DOHH2 (cell line): ENCODE data around the gene MYO1G.
"Not testable (repeated sequence)": the region's sequence is repeated elsewhere in the genome, so short reads cannot be mapped to it uniquely, and the experiment has no call there.

ENCODE experiments used
- H3F3A ChIP-seq: fragments of 200-600 bp; sonication (generic), shearing (Covaris generic); 2 replicates; pipeline ENCODE4 v1.6.0; 2016; ENCODE audit warnings: antibody characterized with exemption, mild to moderate bottlenecking; ENCODE audit not compliant: control insufficient read depth, insufficient read depth
- H3K27ac ChIP-seq: fragments of 200-600 bp; sonication (generic); 2 replicates; pipeline ENCODE4 v1.5.1; 2014; ENCODE audit warnings: low read depth, mild to moderate bottlenecking, low read length, moderate library complexity
- H3K27me3 ChIP-seq: fragments of 200-600 bp; sonication (generic); 2 replicates; pipeline ENCODE4 v1.6.1; 2014; ENCODE audit warnings: mild to moderate bottlenecking, low read length, mixed read lengths; ENCODE audit not compliant: control insufficient read depth
- H3K36me3 ChIP-seq: fragments of 200-600 bp; sonication (generic); 2 replicates; pipeline ENCODE4 v1.6.1; 2014; ENCODE audit warnings: mild to moderate bottlenecking, low read length, moderate library complexity, mixed read lengths; ENCODE audit not compliant: control insufficient read depth
- H3K4me1 ChIP-seq: fragments of 200-600 bp; sonication (generic); 2 replicates; pipeline ENCODE4 v1.6.1; 2014; ENCODE audit warnings: mild to moderate bottlenecking, low read length, mixed read lengths; ENCODE audit not compliant: control insufficient read depth
- H3K4me2 ChIP-seq: fragments of 200-600 bp; sonication (generic); 2 replicates; pipeline ENCODE4 v1.6.0; 2014; ENCODE audit warnings: mild to moderate bottlenecking, low read length, moderate library complexity
- H3K4me3 ChIP-seq: fragments of 200-600 bp; sonication (generic); 2 replicates; pipeline ENCODE4 v1.5.1; 2014; ENCODE audit warnings: mild to moderate bottlenecking, low read length, mixed read lengths
- H3K79me2 ChIP-seq: fragments of 200-600 bp; sonication (generic); 2 replicates; pipeline ENCODE4 v1.6.1; 2014; ENCODE audit warnings: mild to moderate bottlenecking, low read length, mixed read lengths; ENCODE audit not compliant: control insufficient read depth
- H3K9me2 ChIP-seq: fragments of 200-600 bp; sonication (generic); replicated peaks from 2 replicates; pipeline ENCODE4 v1.6.1; 2014; ENCODE audit warnings: mild to moderate bottlenecking, low read length, mixed read lengths; ENCODE audit not compliant: control insufficient read depth
- H3K9me3 ChIP-seq: fragments of 200-600 bp; sonication (generic); 2 replicates; pipeline ENCODE4 v1.6.1; 2014; ENCODE audit warnings: antibody characterized with exemption, low read length, mixed read lengths; ENCODE audit not compliant: control insufficient read depth, insufficient read depth
- H4K20me1 ChIP-seq: fragments of 200-600 bp; sonication (generic); 2 replicates; pipeline ENCODE4 v1.6.0; 2014; ENCODE audit warnings: low read depth, mild to moderate bottlenecking, antibody characterized with exemption, low read length, moderate library complexity; ENCODE audit not compliant: control insufficient read depth, insufficient read depth
- EZH2phosphoT487 ChIP-seq: fragments of 200-600 bp; sonication (generic); IDR thresholded peaks from 2 replicates; pipeline ENCODE4 v1.6.1; 2017; ENCODE audit warnings: borderline replicate concordance, mild to moderate bottlenecking, antibody characterized with exemption, low read length, moderate library complexity, mixed read lengths
- TF ChIP-seq, protein P1 (sequence below): fragments of 200-600 bp; sonication (generic); IDR thresholded peaks from one replicate; pipeline ENCODE4 v1.5.1; 2014; ENCODE audit warnings: antibody characterized with exemption, mild to moderate bottlenecking, low read depth, low read length; ENCODE audit not compliant: poor library complexity, severe bottlenecking

MYO1G gene

DNA sequence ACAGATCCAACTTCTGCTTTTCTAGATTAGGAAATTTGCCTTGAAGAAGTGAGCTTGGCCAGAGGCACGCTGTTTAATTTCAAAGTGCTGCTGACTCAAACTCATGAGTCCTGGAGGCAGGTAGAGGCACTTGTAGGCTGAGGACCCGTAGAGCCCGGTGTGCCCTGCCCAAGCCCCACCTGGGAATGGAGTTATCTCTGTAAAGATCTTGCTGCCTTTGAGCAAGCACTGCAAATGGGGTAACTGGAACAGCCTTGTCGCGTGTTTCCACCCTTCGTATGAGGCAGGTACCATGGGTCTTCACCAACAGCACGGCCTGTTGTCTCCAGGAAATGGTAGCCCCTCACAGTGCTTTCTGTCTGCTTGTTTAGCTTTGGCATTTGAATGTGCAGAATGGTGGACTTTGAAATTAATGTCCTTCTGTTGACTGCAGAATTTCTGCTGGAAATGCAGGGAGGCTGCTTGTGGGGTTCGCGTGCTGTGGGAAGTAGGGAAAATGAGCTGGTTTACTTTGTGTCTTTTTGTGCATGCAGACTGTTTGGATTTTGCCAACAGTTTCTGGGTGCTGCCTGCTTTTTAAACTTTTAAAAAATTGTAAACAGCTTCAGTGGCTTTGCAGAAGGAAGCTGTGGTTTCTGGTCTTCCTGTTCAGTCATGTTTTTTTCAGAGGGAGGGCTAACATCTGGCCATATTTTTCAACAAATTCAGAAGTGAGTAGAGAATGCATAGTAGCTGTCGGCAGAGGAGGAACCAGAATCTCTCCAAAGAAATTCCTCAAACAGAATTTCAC lies 48.4 kb upstream of the MYO1G start:
- H3K4me1 ChIP-seq, result peaks cover 90% of the 10 kb centered on the region
- H3K9me3 ChIP-seq, result peaks cover 4% of the 10 kb centered on the region; the same call in 1 of the 2 replicates
- H3K27me3 ChIP-seq, result no peaks in the 10 kb centered on the region
- peak overlapping the region; percentile 72 for H3K4me3 ChIP-seq
- H3K9me2 ChIP-seq, result no peaks in the 10 kb centered on the region
- TF ChIP-seq, protein P1, sequence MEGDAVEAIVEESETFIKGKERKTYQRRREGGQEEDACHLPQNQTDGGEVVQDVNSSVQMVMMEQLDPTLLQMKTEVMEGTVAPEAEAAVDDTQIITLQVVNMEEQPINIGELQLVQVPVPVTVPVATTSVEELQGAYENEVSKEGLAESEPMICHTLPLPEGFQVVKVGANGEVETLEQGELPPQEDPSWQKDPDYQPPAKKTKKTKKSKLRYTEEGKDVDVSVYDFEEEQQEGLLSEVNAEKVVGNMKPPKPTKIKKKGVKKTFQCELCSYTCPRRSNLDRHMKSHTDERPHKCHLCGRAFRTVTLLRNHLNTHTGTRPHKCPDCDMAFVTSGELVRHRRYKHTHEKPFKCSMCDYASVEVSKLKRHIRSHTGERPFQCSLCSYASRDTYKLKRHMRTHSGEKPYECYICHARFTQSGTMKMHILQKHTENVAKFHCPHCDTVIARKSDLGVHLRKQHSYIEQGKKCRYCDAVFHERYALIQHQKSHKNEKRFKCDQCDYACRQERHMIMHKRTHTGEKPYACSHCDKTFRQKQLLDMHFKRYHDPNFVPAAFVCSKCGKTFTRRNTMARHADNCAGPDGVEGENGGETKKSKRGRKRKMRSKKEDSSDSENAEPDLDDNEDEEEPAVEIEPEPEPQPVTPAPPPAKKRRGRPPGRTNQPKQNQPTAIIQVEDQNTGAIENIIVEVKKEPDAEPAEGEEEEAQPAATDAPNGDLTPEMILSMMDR, result no peak
- no peak for TF ChIP-seq EZH2phosphoT487
- peaks cover 34% of the 10 kb centered on the region for H3F3A ChIP-seq
- H3K36me3 ChIP-seq, result peaks cover 73% of the 10 kb centered on the region
- peaks cover 100% of the 10 kb centered on the region for H3K79me2 ChIP-seq
- H4K20me1 ChIP-seq, result peaks cover 28% of the 10 kb centered on the region; the same call in 1 of the 2 replicates
- peak overlapping the region; percentile 92 for H3K27ac ChIP-seq
- peak overlapping the region; percentile 89 for H3K4me2 ChIP-seq

DNA sequence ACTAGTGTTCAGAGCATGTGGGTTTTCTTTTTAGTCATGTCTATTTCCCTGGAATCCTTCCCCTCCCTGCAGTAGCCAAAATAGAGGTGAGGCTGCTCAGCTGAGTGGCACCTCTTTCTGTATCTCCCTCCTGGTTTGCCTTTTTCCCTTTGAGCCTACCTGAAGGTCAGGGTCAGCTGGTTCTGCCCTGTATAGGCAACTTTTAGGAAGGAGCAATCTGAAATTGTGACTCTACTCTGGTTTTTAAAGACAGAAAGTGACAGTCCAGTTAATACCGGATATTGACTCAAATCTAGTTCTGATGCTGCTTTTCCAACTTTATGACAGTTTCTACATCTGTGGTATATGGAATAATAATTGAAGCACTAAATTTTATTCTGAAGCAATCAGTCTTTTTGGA lies 47.2 kb upstream of the MYO1G start:
- peak overlapping the region; percentile 51 for H3K4me3 ChIP-seq

DNA sequence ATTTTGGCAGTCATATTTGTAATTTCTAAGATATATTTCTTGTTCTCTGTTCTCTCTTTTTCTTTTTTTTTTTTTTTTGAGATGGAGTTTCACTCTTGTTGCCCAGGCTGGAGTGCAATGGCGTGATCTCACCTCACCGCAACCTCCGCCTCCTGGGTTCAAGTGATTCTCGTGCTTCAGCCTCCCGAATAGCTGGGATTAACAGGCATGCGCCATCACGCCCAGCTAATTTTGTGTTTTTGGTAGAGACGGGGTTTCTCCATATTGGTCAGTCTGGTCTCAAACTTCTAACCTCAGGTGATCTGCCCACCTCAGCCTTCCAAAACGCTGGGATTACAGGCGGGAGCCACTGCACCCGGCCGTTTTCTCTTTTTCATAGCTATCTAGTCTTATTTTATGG lies 46.7 kb upstream of the MYO1G start:
- H3K4me1 ChIP-seq, result peaks cover 98% of the 10 kb centered on the region
- not testable (repeated sequence) for H3K9me2 ChIP-seq, H3K27me3 ChIP-seq, H3K9me3 ChIP-seq
- peaks cover 74% of the 10 kb centered on the region for H3K36me3 ChIP-seq
- peak overlapping the region; percentile 51 for H3K4me3 ChIP-seq
- H4K20me1 ChIP-seq, result peaks cover 30% of the 10 kb centered on the region
- H3K79me2 ChIP-seq, result peaks cover 99% of the 10 kb centered on the region
- peak overlapping the region; percentile 92 for H3K27ac ChIP-seq
- peaks cover 48% of the 10 kb centered on the region for H3F3A ChIP-seq
- peak overlapping the region; percentile 89 for H3K4me2 ChIP-seq

More for the DNA sequence above, 47.2 kb upstream of the MYO1G start:
- no peak for TF ChIP-seq EZH2phosphoT487
- TF ChIP-seq, protein P1, result no peak
- Histone ChIP-seq H3K4me2 (peak overlapping the region; percentile 89), H3K27me3 (no peaks in the 10 kb centered on the region), H3F3A (peaks cover 42% of the 10 kb centered on the region), H3K36me3 (peaks cover 71% of the 10 kb centered on the region), H3K9me2 (no peaks in the 10 kb centered on the region), H3K27ac (peak overlapping the region; percentile 92), H3K9me3 (peaks cover 4% of the 10 kb centered on the region; the same call in 1 of the 2 replicates), H3K79me2 (peaks cover 99% of the 10 kb centered on the region), H3K4me1 (peaks cover 96% of the 10 kb centered on the region), H4K20me1 (peaks cover 30% of the 10 kb centered on the region; the same call in 1 of the 2 replicates)

DNA sequence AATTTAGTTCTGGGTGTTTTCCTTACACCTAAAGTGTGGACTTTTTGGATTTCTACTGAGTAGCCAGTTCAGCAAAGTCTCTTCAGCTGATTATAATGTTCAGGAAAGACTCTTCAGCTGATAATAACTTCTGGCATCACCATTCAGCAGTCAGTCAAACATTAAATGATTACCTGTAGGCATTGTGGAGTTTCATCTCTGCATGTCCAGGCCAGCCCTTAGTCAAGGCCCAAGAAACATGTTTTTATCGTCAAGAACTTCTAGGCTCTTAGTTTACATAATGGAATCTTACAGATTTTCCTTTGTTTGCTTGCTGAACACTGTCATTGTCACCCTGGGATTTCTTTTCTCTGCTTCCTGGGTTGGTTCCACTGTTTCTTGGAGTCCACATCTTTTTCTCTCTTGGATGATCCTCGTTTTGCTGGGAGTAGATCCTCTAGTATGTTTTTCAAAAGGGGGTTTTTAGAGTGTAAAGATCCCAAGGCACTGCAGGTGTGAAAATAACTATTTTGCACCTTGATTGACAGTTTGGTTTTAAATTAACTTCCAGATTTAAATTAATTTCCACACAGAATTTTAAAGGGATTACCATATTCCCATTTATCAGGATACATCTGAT lies 45.4 kb upstream of the MYO1G start:
- Histone ChIP-seq H3K4me3 (no peak overlapping the region), H3K4me1 (peaks cover 98% of the 10 kb centered on the region), H3K36me3 (peaks cover 71% of the 10 kb centered on the region), H3K9me2 (no peaks in the 10 kb centered on the region), H3K9me3 (peaks cover 4% of the 10 kb centered on the region; the same call in 1 of the 2 replicates), H3K27me3 (no peaks in the 10 kb centered on the region), H3F3A (peaks cover 55% of the 10 kb centered on the region), H3K4me2 (0 out of 2 replicates have a peak overlapping the region, but pooled peaks have one; percentile 4), H3K27ac (peak overlapping the region; percentile 92), H3K79me2 (peaks cover 99% of the 10 kb centered on the region), H4K20me1 (peaks cover 18% of the 10 kb centered on the region)
- TF ChIP-seq, protein P1, result no peak
- TF ChIP-seq EZH2phosphoT487, result no peak
